MM.1S (cell line): ENCODE measurements around the gene ST6GAL1.

Experiments used
- DNase-seq: peaks from one replicate; pipeline ENCODE4 v3.0.0-alpha.2; 2015
- H2AFZ ChIP-seq: fragments of 300-600 bp; sonication (generic); 2 replicates; pipeline ENCODE4 v1.6.0; 2016; ENCODE audit warnings: antibody characterized with exemption, low read length
- H3F3A ChIP-seq: fragments of 300-600 bp; sonication (generic); 2 replicates; pipeline ENCODE4 v1.6.1; 2016; ENCODE audit warnings: mild to moderate bottlenecking, antibody characterized with exemption, low read length, moderate library complexity, mixed read lengths; ENCODE audit not compliant: insufficient read depth
- H3K27ac ChIP-seq: fragments of 300-600 bp; sonication (generic); 2 replicates; pipeline ENCODE4 v1.5.1; 2016; ENCODE audit warnings: mild to moderate bottlenecking, low read length
- H3K27me3 ChIP-seq: fragments of 300-600 bp; sonication (generic); replicated peaks from 2 replicates; pipeline ENCODE4 v1.6.0; 2016; ENCODE audit warnings: low read length; ENCODE audit not compliant: insufficient read depth
- H3K36me3 ChIP-seq: fragments of 300-600 bp; sonication (generic); replicated peaks from 2 replicates; pipeline ENCODE4 v1.6.1; 2016; ENCODE audit warnings: mild to moderate bottlenecking, low read length, mixed read lengths; ENCODE audit not compliant: insufficient read depth
- H3K4me1 ChIP-seq: fragments of 300-600 bp; sonication (generic); 2 replicates; pipeline ENCODE4 v1.6.1; 2016; ENCODE audit warnings: low read length, mixed read lengths
- H3K4me2 ChIP-seq: fragments of 300-600 bp; sonication (generic); 2 replicates; pipeline ENCODE4 v1.6.0; 2016; ENCODE audit warnings: low read depth, low read length
- H3K4me3 ChIP-seq: fragments of 300-600 bp; sonication (generic); 2 replicates; pipeline ENCODE4 v1.5.1; 2016; ENCODE audit warnings: low read length, mixed read lengths
- H3K79me2 ChIP-seq: fragments of 300-600 bp; sonication (generic); 2 replicates; pipeline ENCODE4 v1.6.1; 2016; ENCODE audit warnings: mixed run types, low read length, mixed read lengths
- H3K9ac ChIP-seq: fragments of 300-600 bp; sonication (generic); 2 replicates; pipeline ENCODE4 v1.6.1; 2016; ENCODE audit warnings: low read length, mixed read lengths
- H3K9me2 ChIP-seq: fragments of 300-600 bp; sonication (generic); replicated peaks from 2 replicates; pipeline ENCODE4 v1.6.1; 2016; ENCODE audit warnings: mild to moderate bottlenecking, low read length, mixed read lengths; ENCODE audit not compliant: insufficient read depth
- H3K9me3 ChIP-seq: fragments of 300-600 bp; sonication (generic); replicated peaks from 2 replicates; pipeline ENCODE4 v1.6.1; 2016; ENCODE audit warnings: mild to moderate bottlenecking, low read length, mixed read lengths; ENCODE audit not compliant: insufficient read depth
- H4K20me1 ChIP-seq: fragments of 300-600 bp; sonication (generic); 2 replicates; pipeline ENCODE4 v1.6.1; 2016; ENCODE audit warnings: mild to moderate bottlenecking, low read length, moderate library complexity, mixed read lengths; ENCODE audit not compliant: insufficient read depth
- EZH2 ChIP-seq: fragments of 300-600 bp; sonication (generic); optimal IDR thresholded peaks from 2 replicates; pipeline ENCODE3; 2017; ENCODE audit warnings: low read depth, mild to moderate bottlenecking, antibody characterized with exemption, low read length, mixed read lengths
- EZH2phosphoT487 ChIP-seq: fragments of 300-600 bp; sonication (generic); IDR thresholded peaks from 2 replicates; pipeline ENCODE4 v1.6.1; 2018; ENCODE audit warnings: antibody characterized with exemption, low read length
- TF ChIP-seq, protein P1 (sequence below): fragments of 300-600 bp; sonication (generic); IDR thresholded peaks from 2 replicates; pipeline ENCODE4 v1.5.1; 2016; ENCODE audit warnings: antibody characterized with exemption, low read length, mixed read lengths

ST6GAL1 gene

DNA sequence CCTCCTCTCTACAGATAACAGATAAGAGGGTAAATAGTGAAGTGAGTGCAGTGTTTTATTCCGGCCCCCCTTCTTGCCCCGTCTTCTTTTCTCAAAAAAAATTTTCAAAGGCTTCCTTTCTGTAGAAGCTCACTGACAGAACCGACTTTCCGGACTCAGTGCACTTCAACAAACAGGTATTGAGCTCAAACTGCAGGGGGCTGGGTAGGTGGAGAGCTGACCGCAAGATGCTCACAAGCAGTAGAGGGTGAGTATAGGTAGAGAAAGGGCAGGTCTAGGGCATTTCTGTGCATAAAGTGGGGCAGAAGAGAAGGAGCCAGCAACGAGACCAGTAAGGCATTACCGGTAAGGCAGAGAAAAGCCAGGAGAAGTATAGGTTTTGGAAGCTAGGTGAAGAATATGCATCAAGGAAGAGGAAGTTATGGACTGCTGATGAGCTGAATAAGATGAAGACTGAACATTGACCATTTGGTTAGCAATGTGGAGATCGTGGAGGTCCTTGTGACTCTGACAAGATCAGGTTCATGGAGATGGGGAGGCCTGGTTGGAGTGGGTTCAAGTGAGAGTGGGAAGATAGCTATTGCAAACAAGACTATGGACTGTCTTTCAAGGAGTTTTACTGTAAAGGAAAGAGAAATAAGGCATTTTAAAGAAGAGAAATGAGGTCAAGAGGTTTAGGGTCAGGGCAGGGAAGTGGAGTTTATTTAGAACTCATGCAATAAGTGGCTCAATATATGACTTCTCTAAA, 97.4 kb downstream of the ST6GAL1 start:
- Histone ChIP-seq H3K9me2 (no peaks in the 10 kb centered on the region), H3K36me3 (peaks cover 18% of the 10 kb centered on the region), H3K79me2 (peaks cover 91% of the 10 kb centered on the region), H3K27ac (no peak overlapping the region), H3K4me3 (no peak overlapping the region), H3K27me3 (no peaks in the 10 kb centered on the region), H3K9me3 (no peaks in the 10 kb centered on the region), H3K9ac (no peak overlapping the region), H2AFZ (no peak overlapping the region), H3K4me2 (no peak overlapping the region), H3F3A (peaks cover 6% of the 10 kb centered on the region), H4K20me1 (peaks cover 16% of the 10 kb centered on the region; the same call in 1 of the 2 replicates), H3K4me1 (no peaks in the 10 kb centered on the region)
- TF ChIP-seq EZH2phosphoT487 (no peak), EZH2 (no peak)
- TF ChIP-seq, protein P1, sequence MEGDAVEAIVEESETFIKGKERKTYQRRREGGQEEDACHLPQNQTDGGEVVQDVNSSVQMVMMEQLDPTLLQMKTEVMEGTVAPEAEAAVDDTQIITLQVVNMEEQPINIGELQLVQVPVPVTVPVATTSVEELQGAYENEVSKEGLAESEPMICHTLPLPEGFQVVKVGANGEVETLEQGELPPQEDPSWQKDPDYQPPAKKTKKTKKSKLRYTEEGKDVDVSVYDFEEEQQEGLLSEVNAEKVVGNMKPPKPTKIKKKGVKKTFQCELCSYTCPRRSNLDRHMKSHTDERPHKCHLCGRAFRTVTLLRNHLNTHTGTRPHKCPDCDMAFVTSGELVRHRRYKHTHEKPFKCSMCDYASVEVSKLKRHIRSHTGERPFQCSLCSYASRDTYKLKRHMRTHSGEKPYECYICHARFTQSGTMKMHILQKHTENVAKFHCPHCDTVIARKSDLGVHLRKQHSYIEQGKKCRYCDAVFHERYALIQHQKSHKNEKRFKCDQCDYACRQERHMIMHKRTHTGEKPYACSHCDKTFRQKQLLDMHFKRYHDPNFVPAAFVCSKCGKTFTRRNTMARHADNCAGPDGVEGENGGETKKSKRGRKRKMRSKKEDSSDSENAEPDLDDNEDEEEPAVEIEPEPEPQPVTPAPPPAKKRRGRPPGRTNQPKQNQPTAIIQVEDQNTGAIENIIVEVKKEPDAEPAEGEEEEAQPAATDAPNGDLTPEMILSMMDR: no peak
- DNase-seq: no peak

DNA sequence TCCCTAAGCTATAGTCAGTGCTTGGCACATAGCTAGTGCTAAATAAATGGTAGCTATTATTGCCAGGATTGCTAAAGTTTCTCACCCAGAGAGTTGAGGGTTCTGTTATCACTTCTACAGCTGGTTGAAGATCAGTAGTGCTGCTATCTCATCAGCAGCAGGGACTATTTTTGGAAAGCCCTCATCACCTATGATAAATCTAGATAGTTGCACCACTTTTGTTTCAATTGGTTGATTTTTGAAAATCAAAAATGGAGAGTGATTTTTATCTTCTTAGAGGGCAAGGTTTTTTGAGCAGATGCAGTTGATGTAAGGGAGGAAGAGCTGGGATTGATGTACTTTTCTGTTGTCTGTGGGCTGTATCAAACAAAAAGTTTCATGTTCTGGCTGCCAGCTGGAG, 101.6 kb downstream of the ST6GAL1 start:
- peaks cover 99% of the 10 kb centered on the region for H3K79me2 ChIP-seq
- H3K4me3 ChIP-seq: no peak overlapping the region
- H3K9me3 ChIP-seq: no peaks in the 10 kb centered on the region
- no peaks in the 10 kb centered on the region for H3K9me2 ChIP-seq
- peaks cover 37% of the 10 kb centered on the region for H3K36me3 ChIP-seq
- peaks cover 5% of the 10 kb centered on the region; the same call in 1 of the 2 replicates for H3F3A ChIP-seq
- H3K9ac ChIP-seq: no peak overlapping the region
- TF ChIP-seq, protein P1: no peak
- TF ChIP-seq EZH2: no peak
- no peak for TF ChIP-seq EZH2phosphoT487
- H3K4me2 ChIP-seq: no peak overlapping the region
- H4K20me1 ChIP-seq: peaks cover 5% of the 10 kb centered on the region; the same call in 1 of the 2 replicates
- no peak overlapping the region for H3K27ac ChIP-seq
- no peaks in the 10 kb centered on the region for H3K27me3 ChIP-seq
- H3K4me1 ChIP-seq: no peaks in the 10 kb centered on the region
- H2AFZ ChIP-seq: no peak overlapping the region
- DNase-seq: no peak

DNA sequence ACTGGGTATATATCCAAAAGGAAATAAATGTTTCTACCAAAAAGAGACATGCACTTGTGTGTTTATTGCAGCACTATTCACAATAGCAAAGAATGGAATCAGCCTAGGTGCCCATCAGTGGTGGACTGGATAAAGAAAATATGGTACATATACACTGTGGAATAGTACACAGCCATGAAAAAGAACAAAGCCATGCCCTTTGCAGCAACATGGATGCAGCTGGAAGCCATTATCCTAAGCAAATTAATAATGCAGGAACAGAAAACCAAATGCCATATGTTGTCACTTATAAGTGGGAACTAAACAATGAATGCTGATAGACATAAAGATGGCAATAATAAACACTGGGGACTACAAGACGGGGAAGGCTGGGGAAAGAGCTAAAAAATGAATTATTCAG, 106.1 kb downstream of the ST6GAL1 start:
- Histone ChIP-seq H4K20me1 (no peaks in the 10 kb centered on the region), H2AFZ (no peak overlapping the region), H3K4me3 (no peak overlapping the region), H3F3A (peaks cover 5% of the 10 kb centered on the region), H3K79me2 (peaks cover 94% of the 10 kb centered on the region), H3K9me2 (no peaks in the 10 kb centered on the region), H3K4me1 (peaks cover 24% of the 10 kb centered on the region), H3K9me3 (no peaks in the 10 kb centered on the region), H3K4me2 (no peak overlapping the region), H3K27ac (no peak overlapping the region), H3K27me3 (no peaks in the 10 kb centered on the region), H3K36me3 (peaks cover 42% of the 10 kb centered on the region), H3K9ac (no peak overlapping the region)
- no peak for DNase-seq
- TF ChIP-seq EZH2phosphoT487 (no peak), EZH2 (no peak)
- TF ChIP-seq, protein P1: no peak
